Stimulated activated CD4-positive, alpha-beta T cell treated with anti-CD3 and anti-CD28 coated beads, Interleukin-4, amount 100 ng/mL, for 48 hours (primary cell): ENCODE measurements around the gene OR51A4.
"Not testable (repeated sequence)": the region's sequence is repeated elsewhere in the genome, so short reads cannot be mapped to it uniquely, and the experiment has no call there.

Experiments used
- DNase-seq, 2 donors: peaks; one replicate each; pipeline ENCODE4 v3.0.0-alpha.2; 2020; ENCODE audit warnings: low read depth in 2 of 2

Gene OR51A4, protein sequence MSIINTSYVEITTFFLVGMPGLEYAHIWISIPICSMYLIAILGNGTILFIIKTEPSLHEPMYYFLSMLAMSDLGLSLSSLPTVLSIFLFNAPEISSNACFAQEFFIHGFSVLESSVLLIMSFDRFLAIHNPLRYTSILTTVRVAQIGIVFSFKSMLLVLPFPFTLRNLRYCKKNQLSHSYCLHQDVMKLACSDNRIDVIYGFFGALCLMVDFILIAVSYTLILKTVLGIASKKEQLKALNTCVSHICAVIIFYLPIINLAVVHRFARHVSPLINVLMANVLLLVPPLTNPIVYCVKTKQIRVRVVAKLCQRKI

DNA sequence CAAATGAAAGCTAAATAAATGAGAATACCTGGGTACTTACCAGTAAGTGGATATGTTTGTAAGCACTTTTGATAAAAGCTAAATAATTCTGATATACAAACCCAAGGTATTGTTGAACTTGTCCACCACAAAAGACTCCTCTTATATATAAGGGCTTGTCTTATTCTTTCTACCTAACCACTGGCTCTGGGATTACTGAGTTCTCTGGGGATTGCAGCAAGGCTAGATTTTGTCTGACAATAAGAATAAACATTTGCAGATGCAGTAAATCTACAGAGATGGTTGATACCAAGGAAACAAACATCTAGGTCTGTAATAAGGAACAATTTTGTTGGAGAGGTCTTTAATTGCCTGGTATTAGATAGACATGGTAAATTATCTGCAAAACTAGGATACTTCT is at the start of gene OR51A4:
TSS of gene OR51A4 (minus strand) at position 101 of the 400 bp plus-strand sequence. CDS start 505 bp downstream, outside the sequence.
- DNase-seq = no peak

DNA sequence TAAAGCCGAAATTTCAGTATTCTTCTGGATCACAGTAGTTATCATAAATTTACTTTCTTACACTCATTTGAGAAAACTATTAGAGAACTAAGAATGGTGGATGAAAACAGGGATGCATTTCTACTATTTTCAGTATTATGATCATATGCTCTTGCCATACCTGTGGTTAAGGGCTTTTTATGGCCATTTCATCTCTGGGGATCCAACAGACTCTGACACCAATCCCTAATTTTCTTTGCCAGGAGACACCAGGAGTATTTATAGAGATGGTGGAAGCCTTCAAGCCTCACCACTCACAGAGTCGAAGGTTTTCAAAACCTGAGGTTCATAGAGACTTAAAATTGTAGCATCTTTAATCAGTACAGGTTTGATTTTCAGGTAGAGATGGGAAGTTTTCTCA is 47.1 kb upstream of the OR51A4 start, which contains the start of gene OR51L1:
TSS of gene OR51L1 (plus strand) at position 301 of the 400 bp plus-strand sequence. CDS start 4,132 bp downstream, outside the sequence.
- no peak for DNase-seq

DNA sequence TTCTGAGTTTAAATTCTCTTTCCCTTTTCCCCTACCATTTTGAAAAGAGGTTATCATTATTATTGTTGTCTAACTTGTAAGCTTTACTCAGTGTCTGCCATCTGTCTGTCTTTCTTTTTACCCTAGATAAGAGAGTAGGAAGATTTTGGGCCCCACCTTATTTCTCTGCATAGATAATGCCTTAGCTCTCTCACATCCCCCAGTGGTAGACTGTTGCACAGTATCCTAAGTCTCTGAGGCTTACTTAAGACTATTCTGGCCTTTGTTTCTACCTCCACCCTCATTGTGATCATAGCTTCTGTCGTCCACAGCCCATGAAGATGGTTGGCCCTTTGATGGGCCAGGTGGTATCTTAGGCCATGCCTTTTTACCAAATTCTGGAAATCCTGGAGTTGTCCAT is 43.7 kb upstream of the OR51A4 start:
- DNase-seq = no peak

DNA sequence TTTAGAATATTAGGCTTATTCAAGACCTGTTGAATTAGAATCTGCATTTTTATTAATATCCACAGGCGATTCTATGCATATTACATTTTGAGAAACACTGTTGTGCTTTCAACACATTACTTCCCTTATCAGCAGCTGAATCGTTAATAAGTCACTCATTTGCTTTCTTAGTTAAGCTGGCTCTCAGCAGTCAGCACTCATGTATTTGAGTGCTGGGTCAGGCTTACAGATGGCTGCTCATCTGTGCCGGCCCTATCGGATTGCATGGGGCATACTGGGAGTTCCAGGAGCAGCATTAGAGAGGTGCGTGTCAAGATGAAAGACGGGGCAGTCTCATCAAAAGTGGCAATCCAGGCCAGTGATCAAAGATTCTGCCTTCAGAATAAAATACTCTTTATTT is 36.4 kb upstream of the OR51A4 start:
- DNase-seq = no peak

DNA sequence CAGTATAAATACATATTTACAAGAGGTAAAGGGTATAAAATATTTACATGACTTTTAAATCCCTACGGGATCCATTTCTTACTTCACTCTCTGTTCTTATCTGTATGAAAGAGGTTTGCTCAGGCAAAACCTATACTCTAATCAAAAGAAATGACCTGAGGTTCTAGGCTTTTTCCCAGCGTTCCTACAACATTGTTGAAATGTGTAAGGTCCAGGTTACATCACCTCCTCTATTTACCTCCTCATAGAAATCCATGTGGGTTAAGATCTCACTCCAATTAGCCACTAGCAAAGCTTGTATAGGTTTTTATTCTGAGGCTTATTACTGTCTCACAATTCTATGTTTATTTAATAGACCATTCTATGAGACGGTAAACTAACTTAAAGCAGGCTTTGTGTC is 35.3 kb upstream of the OR51A4 start:
- DNase-seq = no peak

DNA sequence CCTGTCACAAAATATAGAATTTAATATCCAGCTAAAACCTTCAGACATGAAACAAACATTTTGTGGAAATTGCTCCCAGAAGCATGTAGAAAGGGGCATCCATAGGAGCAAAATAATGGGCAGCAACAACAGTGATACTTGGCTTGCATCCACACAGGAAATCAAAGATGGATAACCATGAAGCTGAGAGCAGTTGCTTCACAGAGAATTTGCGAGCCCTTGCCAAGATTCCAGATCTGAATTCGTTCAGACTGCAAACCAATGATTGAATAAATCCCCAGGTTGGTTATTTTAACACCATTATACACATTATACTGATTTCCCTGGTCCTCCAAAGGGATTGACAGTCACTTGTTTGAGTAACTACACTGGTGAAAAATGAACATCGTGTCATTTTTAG is 31.6 kb upstream of the OR51A4 start:
- no peak for DNase-seq

DNA sequence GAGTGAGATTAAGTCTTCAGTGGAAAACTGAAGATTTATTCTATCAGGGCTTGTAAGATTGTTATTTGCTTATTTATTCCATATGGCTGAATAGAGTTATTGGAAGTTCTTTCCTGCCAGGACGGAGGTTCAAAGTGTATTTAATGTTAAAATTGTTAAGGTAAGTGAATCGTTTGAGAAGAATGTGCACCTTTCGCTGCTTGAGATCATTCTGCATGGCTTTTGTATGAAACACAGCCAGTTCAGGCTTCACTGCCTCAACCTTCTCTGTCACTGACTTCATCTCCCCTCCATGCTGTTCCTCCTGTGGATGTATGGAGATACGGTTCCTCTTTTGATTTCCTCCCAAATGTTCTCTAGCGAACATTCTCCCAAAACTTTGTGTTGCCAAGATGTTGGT is 28.0 kb upstream of the OR51A4 start:
- DNase-seq = no peak

DNA sequence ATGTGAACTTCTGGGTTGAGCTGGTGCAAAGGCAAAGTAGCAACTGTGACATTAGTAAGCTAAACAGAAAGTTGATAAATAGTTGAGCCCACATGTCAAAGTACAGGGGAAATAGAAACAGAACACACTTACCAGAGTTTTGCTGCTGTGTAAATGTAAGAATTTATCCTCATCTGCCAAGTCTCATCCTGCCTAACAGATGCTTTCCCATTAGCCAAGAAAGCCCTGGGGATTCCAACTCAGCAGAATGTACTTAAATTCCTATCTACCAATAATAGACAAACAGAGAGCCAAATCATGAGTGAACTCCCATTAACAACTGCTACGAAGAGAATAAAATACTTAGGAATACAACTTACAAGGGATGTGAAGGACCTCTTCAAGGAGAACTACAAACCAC is 15.4 kb upstream of the OR51A4 start:
- DNase-seq = no peak

DNA sequence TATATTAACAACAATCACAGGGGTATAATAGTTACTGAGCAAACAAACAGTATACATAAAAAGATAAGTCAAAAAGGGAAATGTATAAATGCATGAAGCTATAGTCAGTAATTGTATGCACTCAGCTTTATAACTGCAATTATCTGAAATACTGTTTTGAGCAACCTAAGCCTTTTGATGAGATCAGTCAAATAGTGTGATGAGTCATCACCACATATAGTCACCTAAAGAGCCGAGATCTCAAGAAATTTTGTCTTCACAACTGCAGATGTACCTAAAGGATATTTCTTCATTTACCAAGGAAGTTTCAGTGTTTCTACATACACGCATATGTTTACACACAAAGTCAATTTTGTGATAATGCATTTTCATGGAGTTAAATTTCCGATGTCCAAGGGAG is 13.5 kb upstream of the OR51A4 start:
- DNase-seq = no peak

DNA sequence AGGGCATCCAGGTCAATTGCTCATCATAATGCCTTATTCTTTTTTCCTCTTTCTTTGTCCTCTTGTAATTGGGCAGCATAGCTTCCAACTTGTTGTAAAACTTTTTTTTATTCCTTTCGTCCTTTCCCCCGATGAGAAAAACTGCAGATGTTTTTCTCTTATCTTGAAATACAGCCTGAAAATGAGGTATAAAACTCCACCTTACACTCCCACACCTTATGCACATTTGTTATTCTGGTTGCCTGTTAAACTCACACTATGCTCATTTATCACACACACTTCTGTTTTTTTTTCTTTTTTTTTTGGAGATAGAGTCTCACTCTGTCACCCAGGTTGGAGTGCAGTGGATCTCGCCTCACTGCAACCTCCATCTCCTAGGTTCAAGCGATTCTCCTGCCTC is 10.0 kb upstream of the OR51A4 start:
- no peak for DNase-seq

DNA sequence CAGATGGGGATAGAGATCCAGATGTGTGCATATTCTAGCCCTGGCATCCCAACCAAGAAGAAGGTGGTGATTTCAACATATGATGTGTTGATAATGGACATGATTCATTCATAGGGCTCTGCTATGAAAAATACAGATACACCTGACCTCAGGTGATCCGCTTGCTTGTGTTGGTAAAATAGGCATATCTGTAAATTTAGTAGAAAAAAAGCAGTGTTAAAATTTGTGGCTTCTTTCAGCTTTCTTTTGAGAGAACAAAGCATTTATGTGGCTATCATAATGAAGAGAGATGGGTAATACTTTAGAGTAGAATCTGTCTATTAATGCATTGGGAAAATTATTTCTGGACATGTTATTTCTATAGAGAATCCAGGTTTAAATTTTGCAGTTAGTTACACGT is 8.2 kb upstream of the OR51A4 start, which contains the start of gene OR51A2:
TSS of gene OR51A2 (minus strand) at position 101 of the 400 bp plus-strand sequence. CDS start at position 101, 0 bp downstream.
- DNase-seq = not testable (repeated sequence)

DNA sequence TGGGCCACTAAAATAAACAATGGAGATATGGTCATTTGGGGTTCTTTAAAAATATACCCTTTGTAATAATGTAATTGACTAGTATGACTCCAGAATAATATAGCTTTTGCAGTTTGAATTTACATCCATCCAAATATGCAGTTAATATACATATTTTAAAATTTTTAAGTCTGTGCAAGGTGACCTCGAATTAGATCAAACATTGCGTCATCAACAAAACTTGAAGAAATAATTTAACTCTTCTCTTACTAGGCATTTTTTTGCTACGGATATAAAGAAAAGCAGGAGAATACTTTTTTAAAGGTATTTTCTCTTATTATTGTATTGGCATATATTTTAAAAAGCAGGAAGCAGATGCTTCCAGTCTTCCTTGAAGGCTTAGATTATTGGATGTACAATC is 10.7 kb downstream of the OR51A4 start:
- DNase-seq = no peak

DNA sequence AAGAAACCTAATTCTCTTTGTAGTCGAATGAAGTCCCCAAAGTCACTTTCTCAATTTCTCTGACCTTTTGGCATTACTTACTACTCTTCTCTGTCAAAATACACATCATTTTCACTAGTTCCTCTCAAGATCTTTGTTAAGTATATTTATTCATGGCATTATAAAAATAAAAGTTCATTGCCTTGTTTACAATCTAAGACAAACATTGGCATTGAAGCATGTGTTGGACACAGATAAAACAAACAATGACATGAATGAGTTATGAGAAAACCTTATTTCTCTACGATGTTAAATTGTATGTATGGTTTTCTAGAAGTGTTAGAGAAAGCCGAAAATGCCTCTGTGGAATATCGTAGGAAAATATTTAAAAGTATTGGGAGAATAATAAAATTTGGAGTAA is 14.7 kb downstream of the OR51A4 start:
- no peak for DNase-seq

DNA sequence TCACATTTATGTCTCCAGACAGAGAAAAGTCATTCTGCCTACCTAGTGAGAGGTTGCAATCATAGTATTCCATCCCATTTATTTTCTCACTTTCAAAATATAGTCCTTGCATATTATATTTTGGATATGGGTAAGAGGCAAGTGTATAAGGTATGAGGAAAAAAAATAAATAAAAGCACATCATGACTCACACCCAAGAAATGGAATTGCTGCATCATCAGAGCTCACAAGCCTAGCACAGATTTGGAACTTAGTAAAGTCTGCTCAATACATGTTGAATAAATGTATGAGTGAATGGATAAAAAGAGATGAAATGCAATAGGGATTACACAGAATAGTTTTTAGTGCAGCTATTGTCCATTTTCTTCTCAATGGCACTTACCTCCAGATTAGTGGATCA is 20.8 kb downstream of the OR51A4 start:
- no peak for DNase-seq

DNA sequence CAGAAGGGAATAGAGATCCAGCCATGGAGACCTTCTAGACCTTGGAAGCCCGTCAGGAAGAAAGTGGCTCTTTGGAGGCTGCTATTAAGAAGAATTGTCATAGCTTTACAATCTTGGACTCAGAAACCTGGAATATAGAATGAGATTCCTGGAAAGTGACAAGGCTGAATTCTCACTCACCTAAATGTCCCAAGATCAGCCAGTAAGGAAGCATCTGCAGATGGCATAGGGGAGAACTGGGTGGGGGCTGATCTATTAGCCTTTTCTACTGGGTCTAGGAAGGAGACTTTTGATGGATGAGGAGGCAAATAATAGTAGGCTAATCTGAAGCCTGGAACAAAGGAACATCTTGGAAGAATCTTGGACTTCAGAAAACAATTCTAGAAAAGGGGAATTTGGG is 23.2 kb downstream of the OR51A4 start, which contains the start of gene OR51G1:
TSS of gene OR51G1 (minus strand) at position 101 of the 400 bp plus-strand sequence. CDS start at position 101, 0 bp downstream.
- DNase-seq = no peak

DNA sequence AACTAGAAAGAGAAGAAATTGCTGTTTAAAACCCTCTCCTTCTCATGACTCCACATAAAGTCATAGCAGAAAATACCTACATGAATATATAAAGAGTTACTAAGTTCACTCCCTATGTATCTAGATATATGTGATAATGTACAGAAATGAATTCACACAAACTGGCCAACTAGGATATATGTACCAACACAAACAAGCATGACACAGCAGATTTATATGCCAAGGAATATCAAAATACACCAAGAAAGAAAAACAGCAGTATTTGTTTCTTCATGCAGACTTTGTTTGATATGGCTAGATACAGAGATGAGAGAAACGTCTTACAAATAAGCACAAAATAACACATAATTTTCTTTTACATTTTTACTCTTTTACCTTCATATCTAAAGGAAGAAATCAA is 25.1 kb downstream of the OR51A4 start:
- no peak for DNase-seq

DNA sequence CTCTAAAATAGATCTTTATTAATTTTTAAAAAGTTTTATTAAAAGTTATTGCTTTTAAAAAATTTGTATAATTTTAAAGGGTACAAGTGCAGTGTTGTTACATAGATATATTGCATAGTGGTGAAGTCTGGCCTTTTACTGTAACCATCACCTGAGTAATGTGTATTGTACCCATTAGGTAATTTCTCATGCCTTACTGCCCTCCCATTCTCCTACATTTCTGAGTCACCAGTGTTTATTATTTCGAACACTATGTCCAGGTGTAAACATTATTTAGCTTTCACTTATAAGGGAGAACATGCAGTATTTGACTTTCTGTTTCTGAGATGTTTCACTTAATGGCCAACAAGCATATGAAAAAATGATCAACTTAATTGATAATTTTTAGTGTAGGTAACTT is 25.6 kb downstream of the OR51A4 start:
- DNase-seq = no peak

DNA sequence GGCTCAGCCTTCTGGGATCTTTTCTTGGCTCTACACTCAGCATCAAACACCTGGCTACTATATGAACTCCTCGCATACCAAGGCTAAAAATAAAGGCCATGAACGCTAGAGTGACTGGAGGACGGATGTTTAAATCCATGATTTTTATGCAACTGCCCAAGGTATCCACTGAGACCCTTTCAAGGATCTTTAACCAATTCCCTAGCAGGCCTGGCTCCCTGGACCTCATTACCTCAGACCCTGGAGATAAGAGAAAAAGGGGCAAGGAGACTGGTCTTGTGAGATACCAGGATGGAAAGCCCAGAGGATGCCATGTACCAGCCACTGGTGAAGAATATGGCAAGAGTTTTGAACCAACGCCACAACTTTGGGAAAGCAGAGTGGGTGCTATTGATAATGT is 28.2 kb downstream of the OR51A4 start, which contains the start of gene OR51G2:
TSS of gene OR51G2 (minus strand) at position 101 of the 400 bp plus-strand sequence. CDS start 3,687 bp downstream, outside the sequence.
- DNase-seq = no peak

DNA sequence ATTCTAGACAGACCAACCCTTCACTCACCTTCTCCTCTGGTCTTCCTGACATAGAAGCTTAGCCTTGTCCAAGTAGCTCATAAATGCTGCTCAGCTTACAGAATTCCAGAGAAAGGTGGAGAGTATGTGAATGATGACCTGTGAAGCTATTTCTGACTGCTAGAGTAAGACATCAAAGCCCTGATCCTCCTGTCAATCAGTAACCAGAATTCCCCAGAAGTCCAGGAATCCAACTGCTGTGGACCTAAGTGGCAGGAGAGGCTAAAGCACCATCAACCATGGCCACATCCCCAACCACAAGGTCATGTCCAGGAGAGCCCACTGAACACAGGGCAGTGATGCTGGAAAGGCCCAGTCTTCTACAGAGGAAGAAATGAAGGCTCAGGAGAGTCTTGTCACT is 30.8 kb downstream of the OR51A4 start:
- no peak for DNase-seq

DNA sequence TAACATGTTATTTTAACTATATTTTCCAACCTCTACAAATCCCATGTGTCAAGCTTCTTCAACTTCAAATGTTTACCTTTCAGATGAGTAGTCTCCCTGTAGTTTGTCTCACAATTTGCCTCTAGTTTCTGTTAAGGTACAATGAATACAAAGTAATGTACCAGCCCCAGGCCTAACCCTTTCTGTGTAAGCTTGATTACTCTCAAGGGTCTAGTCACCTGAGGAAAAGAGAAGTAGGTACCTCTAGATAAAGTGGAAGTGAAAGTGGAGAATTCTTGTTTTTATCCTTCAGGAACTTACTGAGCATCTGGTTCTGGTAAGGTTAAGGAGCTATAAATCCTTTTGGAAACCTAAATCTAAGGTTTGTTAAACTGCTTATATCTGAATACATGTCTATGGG is 43.9 kb downstream of the OR51A4 start, which contains the start of gene OR51A7:
TSS of gene OR51A7 (plus strand) at position 300 of the 400 bp plus-strand sequence. CDS start 3,587 bp downstream, outside the sequence.
- DNase-seq = no peak
